NCI-H1930 (cell line): ENCODE results near the gene MYO7A.

Source experiments
- DNase-seq, 2 experiments: peaks; one replicate each; lab custom pipeline; 2025; lab: John Stamatoyannopoulos, UW

Gene MYO7A

DNA sequence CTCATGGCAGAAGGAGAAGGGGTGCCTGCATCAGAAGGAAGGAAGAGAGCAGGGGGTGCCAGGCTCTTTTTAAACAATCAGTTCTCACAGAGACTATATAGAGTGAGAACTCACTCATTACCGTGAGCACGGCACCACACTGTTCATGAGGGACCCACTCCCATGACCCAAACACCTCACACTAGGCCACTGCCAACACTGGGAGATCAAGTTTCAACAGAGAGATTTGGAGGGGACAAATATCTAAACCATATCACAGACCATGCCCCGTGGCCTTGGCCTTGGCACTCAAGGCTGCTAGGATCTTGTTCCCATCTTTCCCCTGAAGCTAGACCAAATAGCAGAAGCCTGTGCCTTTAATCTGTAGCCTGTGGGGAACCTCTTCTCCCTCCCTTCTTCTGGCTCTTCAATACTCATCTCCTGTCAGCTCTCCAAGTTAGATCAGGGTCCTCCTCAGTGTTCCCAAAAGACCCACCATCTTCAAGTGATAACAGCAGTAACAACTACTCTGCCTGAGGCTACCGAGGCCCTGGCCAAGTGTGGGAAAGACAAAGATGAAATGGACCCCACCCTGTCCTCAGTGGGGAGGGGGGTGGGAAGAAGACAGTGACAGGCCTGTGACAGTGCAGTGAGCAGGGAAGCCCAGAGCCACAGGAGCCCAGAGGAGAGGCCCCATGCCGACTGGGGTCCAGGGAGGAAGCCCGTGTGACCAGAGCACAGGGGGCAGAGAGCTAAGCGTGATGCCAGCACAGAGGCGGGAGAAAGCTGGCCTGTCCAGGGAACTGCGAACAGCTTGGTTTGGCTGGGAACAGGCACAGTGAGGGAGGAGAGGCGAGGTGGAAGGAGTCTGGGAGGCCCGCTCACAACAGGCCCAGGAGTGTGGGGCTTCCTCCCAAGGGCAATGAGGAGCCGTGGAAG lies 72.6 kb downstream of the MYO7A start:
- no peak for DNase-seq

DNA sequence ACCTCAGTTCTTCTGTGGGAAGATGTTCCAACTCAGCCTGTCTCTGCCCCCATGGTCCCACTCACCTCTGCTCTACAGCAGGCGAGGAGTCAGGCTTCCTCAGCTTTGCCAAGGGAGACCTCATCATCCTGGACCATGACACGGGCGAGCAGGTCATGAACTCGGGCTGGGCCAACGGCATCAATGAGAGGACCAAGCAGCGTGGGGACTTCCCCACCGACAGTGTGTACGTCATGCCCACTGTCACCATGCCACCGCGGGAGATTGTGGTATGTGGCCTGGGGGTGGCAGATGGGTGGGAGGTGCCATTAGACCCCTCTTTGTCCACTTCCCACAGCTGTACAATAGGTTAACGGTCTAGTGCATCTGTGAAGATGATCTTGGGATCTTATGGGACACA lies 73.3 kb downstream of the MYO7A start:
- DNase-seq: no peak

DNA sequence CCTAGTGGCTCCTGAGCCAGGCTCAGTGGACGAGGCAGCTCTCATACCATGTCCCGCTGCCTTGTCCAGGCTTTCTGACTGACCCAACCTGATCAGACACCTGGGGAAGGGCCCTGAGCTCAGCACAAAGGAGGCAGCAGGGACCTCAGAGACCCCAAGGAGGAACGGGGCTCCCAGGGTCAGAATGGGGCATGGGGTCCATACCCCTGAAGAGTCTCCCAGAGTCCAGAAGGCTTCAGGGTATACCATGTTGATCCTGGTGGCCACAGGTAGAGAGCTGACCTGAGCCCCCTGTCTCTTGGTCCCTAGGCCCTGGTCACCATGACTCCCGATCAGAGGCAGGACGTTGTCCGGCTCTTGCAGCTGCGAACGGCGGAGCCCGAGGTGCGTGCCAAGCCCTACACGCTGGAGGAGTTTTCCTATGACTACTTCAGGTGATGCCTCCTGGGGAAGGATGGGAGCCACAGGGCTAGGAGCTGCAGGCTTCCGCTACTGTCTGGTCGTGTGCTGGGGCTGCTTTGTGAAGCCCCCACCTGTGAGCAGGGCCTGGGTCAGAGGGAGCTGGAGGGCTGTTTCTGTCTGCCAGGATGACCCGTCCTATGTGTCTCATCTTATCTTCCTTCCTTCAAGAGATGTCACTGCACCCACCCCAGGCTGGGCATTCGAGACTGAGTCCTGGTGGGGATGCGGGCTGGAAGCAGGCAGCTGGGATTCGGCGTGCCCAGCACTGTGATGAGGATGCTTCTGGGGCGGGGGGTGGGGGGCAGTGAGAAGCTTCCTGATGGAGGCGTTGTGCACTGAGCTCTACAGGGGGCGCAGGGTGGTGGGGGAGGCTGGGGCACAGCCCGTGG lies 74.2 kb downstream of the MYO7A start:
- no peak for DNase-seq

DNA sequence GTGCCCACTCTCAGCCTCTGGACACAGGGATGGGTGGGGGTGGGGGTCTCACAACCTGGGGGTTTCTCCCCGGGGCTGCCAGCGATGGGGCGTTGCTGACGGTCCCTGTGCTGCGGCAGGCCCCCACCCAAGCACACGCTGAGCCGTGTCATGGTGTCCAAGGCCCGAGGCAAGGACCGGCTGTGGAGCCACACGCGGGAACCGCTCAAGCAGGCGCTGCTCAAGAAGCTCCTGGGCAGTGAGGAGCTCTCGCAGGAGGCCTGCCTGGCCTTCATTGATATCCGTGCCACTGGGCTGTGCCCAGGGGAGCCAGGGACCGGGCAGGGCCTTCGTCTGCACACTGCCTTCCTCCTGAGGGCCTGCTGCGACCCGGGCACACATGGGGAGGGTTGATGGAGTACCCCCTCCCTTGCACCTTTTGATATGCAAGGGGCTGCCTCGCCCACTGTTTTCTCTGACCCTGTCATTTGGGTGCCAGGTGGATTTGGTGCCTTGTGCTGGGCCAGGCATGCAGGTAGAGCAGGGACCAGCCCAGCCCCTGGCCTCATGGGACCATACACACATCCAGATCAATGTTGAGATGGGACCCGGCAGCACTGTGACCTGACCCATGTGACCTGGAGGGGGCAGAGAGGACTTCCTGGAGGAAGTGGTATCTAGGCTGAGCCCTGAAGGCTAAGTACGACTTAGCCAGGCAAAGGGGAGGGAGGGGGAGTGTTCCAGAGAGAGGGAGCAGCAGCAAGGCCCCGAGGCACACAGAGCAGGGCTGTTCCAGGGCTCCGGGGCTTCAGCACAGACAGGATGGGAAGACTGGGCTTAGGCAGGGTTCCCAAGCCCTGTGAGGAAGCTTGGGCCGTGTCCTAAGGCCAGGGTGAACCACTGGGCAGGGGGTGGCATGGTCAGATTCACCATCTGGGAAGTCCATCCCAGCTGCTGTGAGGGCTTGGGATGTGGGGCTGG lies 75.2 kb downstream of the MYO7A start:
- DNase-seq: no peak

DNA sequence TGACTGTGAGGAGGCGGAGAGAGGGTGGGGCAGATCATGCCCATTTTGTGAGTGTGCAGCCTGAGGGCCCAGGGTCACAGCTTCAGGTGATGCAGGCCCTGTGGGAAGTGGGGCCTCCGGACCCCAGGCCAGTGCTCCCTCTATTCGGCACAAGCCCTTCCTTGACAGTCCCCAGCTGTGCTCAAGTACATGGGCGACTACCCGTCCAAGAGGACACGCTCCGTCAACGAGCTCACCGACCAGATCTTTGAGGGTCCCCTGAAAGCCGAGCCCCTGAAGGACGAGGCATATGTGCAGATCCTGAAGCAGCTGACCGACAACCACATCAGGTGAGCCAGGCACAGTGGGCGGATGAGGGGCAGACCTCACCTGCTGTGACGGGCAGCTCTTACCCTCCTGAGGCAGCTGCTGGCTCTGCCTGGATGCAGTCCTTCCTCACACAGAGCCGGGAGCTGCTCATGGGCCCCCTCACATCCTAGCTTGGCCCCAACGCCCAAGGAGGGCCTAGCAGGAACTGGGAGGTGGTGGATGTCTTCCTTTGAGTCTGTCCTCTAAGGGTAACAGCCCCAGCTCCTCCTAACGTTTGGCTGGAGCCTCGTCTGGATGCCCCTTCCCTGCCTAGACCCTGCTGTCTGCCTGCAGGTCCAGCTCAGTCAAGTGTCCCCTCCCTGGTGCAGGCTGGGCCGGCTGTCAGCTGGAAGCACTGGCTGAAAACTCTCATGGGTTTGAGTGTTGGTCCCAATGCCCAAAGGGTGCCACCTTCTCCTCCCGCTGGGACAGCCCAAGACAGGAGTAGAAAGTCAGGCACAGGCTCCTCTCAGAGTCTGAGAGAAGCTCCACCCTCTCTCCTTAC lies 76.1 kb downstream of the MYO7A start:
- no peak for DNase-seq

DNA sequence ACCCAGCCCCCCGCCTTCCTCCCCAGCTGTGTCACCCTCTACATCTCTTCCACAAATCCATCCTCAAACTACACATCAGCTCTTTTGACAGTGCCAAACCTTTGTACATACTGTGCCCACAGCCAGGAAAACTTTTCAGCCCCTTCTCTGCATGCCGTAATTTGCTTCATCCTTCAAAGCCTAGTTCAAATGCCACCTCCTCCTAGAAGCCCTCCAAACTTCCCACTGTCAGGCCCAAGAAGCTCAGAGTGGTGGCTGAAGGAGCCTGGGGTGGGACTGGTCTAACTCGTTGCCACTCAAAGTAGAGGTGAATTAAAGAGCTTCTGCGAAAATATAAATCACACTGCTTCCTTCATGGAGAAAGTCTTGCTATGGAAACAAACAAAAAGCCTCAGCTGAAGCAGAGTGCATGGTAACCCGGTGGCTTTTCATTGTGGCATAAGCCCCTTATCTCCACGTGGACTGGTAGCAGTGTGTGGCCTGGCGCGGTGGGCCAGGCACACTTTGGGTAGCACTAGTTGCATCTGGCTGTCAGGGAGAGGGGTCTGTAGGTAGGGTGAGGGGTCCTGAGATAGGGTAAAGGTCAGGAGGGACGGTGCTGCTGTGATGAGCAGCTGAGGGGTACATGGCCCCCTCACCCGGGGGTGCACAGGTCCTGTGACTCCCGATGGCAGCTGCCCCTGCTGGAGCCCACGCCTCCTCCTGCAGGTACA lies 76.9 kb downstream of the MYO7A start:
- no peak for DNase-seq

DNA sequence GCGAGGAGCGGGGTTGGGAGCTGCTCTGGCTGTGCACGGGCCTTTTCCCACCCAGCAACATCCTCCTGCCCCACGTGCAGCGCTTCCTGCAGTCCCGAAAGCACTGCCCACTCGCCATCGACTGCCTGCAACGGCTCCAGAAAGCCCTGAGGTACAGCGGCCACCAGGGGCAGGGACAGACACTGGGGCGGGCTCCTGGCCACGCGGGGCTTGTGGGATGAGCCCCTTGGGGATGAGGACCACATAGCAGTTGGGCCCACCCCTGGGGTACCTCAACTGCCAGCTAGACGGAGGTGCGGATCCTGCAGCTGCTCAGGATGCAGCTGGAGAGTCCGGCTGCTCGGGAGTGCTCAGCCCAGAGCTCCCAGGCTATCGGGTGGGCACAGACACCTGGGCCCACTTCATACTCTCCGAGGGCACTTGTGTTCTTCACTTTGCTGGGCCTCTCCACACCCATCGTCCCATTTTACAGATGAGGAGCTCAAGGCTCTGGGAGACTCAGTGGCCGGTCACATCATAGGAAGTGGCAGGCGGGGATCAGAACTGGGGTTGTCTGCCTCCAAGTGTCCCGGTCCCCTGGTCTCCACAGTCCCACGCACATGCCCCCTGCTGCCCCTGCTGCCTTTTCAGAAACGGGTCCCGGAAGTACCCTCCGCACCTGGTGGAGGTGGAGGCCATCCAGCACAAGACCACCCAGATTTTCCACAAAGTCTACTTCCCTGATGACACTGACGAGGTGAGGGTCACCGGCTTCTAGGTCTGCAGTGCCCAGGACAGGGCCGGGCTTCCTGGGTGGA lies 77.6 kb downstream of the MYO7A start:
- DNase-seq: no peak

DNA sequence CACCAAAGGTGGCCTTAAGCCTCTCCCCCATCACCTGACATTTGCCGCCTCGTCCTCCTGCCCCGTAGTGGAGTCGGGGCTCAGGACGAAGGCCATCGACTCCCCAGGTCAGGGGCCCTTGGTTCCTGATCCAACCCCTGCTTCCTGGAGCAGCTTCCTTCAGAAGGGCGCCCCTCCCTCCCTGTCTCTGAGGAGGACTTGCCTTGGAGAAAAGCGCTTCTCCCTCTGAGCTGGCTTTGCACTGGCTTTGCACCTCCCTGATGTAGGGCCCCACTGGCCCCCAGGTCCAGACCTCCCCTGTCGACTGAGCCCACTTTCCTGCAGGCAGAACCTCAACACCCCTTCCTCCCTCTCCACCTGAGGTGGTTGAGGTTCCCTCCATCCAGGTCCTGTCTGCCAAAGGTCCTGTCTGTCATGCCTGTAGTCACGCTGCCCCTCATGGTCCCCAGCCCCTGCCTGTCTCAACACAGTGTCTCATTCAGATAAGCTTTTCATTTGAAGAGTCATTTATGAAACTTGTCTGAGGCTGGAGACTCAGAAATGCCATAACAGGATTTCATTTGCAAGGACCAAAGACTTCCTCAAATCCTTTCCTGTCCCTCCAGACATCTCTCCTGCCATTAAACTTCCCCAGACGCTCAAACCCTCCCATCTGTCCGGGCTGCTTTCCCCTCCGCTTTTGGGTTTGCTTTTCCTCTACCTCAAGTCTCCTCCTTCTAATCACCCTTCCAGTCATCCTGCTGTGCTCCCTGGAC lies 78.4 kb downstream of the MYO7A start:
- no peak for DNase-seq

DNA sequence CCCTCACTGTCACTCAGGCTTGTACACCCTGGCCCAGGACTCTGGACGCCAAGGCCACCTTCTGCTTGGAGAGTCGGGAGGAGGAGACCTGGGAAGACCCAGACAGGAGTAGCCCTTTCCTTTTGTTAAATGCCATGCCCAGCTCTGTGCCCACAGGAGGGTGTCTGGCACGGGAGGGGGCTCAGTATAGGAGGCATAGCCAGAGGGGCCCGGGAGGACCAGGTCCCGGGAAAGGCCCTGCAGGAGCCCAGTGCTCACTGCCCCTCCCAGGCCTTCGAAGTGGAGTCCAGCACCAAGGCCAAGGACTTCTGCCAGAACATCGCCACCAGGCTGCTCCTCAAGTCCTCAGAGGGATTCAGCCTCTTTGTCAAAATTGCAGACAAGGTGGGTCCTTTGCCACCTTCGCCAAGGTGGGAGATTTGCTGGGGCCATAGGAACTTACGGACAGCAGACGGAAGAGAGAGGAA lies 79.0 kb downstream of the MYO7A start:
- no peak for DNase-seq

DNA sequence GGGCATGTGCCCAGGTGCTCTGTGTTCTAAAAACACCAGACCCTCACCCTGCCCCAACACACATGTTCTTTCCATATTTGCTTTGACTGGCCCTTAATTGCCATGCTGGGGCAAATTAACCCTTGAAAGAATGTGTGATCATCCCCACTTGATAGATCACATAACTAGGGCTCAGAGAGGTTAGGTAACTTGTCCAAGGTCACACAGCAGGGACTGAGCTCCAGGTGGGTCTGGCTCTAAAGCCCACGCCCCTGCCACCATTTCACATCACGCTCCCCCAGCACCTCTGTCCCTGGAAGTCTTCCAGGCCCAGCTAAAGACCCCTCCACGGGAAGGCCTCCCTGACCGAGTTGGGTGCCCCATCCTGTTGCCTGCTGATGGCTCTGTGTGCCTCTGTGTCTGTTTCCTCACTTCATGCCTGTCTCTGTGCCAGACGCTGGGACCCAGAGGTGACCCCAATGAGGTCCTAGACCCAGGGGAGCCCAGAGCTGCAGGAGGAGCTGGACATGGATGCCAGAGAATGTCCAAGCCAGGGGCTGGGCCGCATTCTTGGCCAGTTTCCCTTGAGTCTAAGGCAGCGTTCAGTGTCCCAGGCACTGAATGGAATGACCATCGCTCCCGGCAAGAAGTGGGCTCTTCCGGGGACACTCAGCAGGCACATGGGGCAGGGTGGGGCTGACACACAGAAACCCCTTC lies 79.7 kb downstream of the MYO7A start:
- DNase-seq: no peak

DNA sequence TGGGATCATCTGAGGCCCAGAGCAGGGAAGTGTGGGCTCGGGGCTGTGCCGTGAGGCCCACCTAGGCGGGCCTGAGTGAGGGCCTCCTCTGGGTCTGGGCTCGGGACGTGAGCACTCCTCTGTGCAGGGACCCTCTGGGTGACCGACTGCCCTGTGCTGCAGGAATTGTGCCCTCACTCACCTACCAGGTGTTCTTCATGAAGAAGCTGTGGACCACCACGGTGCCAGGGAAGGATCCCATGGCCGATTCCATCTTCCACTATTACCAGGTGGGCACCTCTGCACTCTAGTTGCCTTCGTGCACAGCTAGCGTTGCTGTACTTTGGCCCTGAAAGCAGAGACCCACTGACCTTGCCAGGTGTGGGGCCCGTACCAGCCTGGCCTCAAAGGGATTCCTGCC lies 80.5 kb downstream of the MYO7A start:
- no peak for DNase-seq

DNA sequence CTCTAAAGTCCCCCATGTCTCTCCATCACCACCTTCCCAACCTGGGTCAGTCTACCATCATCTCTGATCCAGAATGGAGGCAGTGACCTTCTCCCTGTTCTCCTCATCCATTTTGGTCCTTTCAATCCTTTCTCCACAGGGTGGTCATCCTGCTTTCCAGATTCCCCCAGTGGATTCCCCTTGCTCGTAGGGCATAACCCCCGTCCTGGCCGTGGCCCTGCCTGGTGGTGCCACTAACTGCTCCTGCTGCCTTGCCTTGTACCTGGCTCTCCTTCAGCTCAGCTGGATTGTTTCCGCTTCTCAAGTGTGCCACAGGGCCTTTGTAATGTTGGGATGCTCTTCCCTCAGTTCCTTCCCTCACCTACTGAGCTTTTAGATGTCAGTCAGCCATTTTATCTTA lies 81.6 kb downstream of the MYO7A start:
- no peak for DNase-seq

DNA sequence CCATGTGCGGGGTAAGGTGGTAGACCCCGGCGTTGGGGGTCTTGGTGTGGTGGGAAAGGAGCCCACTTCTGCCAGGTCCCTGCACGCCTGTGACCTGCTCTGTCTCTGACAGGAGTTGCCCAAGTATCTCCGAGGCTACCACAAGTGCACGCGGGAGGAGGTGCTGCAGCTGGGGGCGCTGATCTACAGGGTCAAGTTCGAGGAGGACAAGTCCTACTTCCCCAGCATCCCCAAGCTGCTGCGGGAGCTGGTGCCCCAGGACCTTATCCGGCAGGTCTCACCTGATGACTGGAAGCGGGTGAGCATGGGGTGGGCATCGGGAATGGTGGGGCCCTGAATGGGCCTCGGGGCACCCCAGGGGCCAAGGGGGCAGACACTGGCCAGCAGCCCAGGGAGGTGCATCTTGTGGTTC lies 83.0 kb downstream of the MYO7A start:
- DNase-seq: no peak

DNA sequence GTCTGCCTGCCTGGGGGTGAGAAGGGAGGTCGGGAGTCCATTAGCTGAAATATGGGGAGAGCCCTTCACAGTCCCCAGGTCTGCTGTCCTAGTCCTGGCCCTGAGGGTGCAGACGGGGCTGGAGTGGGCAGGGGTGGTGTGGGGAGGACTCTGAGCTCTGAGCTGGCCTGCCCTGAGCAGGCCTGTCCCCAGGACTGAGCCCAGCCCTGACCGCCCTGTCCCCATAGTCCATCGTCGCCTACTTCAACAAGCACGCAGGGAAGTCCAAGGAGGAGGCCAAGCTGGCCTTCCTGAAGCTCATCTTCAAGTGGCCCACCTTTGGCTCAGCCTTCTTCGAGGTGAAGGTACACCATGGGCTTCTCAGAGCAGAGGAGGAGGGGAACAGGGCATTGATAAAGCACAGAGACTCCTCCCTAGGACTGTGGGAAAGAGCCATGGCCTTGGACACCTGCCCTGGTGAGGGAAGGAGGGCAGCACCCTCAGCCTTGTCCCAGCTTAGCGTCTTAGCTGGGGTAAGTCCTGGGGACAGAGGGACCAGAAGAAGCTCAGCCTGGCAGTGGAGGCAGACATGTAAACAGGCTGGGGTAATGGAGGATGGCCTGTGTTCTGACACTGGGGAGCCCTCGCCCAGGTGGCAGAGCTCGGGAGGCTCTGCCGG lies 83.7 kb downstream of the MYO7A start:
- DNase-seq: no peak

DNA sequence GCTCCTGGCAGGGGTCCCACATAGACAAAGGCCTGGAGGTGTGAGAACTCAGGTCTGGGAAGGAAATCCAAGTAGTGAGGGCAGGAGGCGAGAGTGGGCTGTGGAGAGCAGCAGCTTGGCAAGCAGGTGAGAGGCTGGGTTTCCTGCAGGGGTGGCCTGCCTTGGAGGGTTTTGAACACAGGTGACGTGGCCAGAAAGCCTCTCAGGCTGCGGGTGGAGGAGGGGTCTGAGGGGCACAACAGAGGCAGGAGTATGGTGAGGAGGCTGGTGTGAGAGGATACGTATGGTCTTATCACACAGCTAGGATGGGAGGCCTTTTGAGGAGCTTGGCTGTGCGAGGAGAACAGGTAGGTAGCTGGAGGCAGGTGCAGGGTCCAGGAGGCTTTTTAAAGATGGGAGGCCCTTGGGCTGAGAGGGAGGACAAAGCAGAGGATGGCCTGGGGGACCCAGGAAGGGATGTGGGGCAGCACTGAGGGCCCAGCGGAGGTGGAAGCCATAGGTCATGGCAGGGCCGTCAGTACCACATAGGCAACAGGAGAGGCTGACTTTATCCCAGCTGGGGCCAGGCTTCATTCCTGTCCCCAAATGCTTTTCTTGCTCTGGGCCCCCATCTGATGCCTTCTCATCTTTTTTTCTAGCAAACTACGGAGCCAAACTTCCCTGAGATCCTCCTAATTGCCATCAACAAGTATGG lies 84.4 kb downstream of the MYO7A start:
- DNase-seq: no peak

DNA sequence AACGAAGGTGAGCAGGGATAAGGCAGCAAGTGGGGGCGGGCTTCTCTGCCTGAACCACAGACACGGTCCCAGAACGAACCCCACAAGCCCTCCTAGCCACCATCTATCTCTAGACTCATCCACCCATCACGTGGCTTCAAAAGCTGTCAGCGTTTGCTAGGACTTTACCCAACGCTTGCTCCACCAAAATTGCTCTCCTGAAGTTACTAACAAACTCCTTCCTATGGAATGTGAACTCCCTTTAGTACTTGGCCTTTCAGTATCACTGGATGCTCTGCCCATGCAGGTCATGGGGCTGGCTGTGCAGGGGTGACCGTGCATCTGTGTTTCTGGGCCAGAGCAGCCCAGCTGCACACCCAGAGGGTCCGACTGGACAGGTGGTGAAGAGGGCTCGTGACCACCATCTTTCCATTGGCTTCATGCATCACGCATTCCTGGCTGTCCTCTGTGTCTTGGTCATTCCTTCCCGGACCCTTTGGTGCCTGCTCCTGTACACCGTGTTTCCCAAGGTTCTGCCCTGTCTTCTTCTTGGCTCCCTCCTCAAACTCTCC lies 85.1 kb downstream of the MYO7A start:
- DNase-seq: no peak
